GM19043 (cell line): Measurements from ENCODE around the gene MRPS33.
"Not testable (repeated sequence)": the region's sequence is repeated elsewhere in the genome, so short reads cannot be mapped to it uniquely, and the experiment has no call there.

ENCODE experiments used
- ATAC-seq: cut with Tn5 transposase; IDR thresholded peaks from one replicate; pipeline ENCODE4 v1.9.1; 2021; ENCODE audit warnings: low read depth; ENCODE audit not compliant: unreplicated experiment

MRPS33 gene

GRCh38 chr7:140956997-140957396 lies 57.8 kb downstream of the MRPS33 start:
- ATAC-seq = not testable (repeated sequence)
